K562 (cell line): ENCODE measurements around the gene EFNA2. TPM values are rescaled to one million over a fixed set of nuclear protein-coding genes. Genes with fewer than 3 reads are reported as not detected.
A peak's percentile ranks its signal among the peaks of the same experiment; 100 is the strongest.

Source experiments
- ARID1B ChIP-seq: fragments of 450-650 bp; IDR thresholded peaks from 2 replicates; pipeline ENCODE4 v1.6.1; 2016; ENCODE audit warnings: antibody characterized with exemption, mild to moderate bottlenecking, inconsistent platforms
- CHD2 ChIP-seq: IDR thresholded peaks from 2 replicates; pipeline ENCODE4 v1.6.1; 2011; ENCODE audit warnings: low read depth, low read length
- ELF1 ChIP-seq: fragments of 200-800 bp; sonication (Bioruptor generic); IDR thresholded peaks from 2 replicates; pipeline ENCODE4 v1.6.1; 2016; ENCODE audit warnings: missing genetic modification characterization, missing compliant biosample characterization
- MAFG ChIP-seq: fragments of 450-650 bp; conservative IDR thresholded peaks from 2 replicates; pipeline ENCODE4 v1.6.1; 2016; ENCODE audit warnings: missing genetic modification characterization, missing compliant biosample characterization
- POLR3G ChIP-seq: IDR thresholded peaks from 2 replicates; pipeline ENCODE4 v1.6.1; 2011; ENCODE audit not compliant: insufficient read length, insufficient replicate concordance; ENCODE audit errors: extremely low read depth
- SMARCB1 ChIP-seq: IDR thresholded peaks from 2 replicates; pipeline ENCODE4 v1.6.1; 2011; ENCODE audit warnings: improper control_type of control experiment, low read depth; ENCODE audit not compliant: insufficient read length
- SOX6 ChIP-seq: fragments of 450-650 bp; IDR thresholded peaks from 2 replicates; pipeline ENCODE4 v1.6.1; 2014; ENCODE audit warnings: mild to moderate bottlenecking
- TBL1XR1 ChIP-seq, 2 experiments: IDR thresholded peaks; 2 replicates each; pipeline ENCODE4 v1.6.1; 2012; ENCODE audit warnings: improper control_type of control experiment in 2 of 2, low read length in 2 of 2, mild to moderate bottlenecking in 1 of 2
- ZBTB1 ChIP-seq: sonication (generic); formaldehyde crosslinking; IDR thresholded peaks from 2 replicates; pipeline ENCODE4 v1.8.1; 2023; ENCODE audit warnings: missing genetic modification reagents, low read depth, mild to moderate bottlenecking, borderline replicate concordance
- ZNF431 ChIP-seq: sonication (generic); formaldehyde crosslinking; IDR thresholded peaks from 2 replicates; pipeline ENCODE4 v1.8.0; 2022; ENCODE audit warnings: mild to moderate bottlenecking, missing genetic modification reagents
- ZNF668 ChIP-seq: fragments of 250-450 bp; sonication (Bioruptor Pico); IDR thresholded peaks from 2 replicates; pipeline ENCODE4 v1.8.0; 2022; ENCODE audit warnings: mild to moderate bottlenecking, inconsistent platforms
- polyA plus RNA-seq, 8 experiments: library from polyadenylated mRNA; depleted of rRNA in 4 of 8; stranded (reverse) in 5 of 8; unstranded in 3 of 8; fragments of >200 nt; fragmentation: Nextera tagmentation in 2 of 8; fragmentation: Illumina TruSeq in 1 of 8; extraction: Ambion mirVana in 2 of 8; extraction: Trizol in 1 of 8; gene quantifications; 2 replicates each; pipeline versions ENCODE4 v1.2.1 to v1.2.3, GENCODE V29; 2011 to 2014; ENCODE audit warnings: inconsistent platforms in 1 of 8, missing spikeins in 1 of 8
- total RNA-seq, 7 experiments: library from RNA; depleted of rRNA in 6 of 7; stranded (reverse); fragments of >200 nt in 6 of 7; fragmentation: Illumina TruSeq in 2 of 7; extraction: Trizol in 2 of 7; gene quantifications; 2 replicates each; pipeline versions ENCODE4 v1.2.1 to v1.2.3, GENCODE V29; 2011 to 2021; ENCODE audit warnings: low replicate concordance in 1 of 7
- TF ChIP-seq, protein P1 (sequence below): sonication (generic); formaldehyde crosslinking; IDR thresholded peaks from 2 replicates; pipeline ENCODE4 v1.8.1; 2022; ENCODE audit warnings: missing genetic modification reagents
- TF ChIP-seq, protein P2 (sequence below): IDR thresholded peaks from 3 replicates; pipeline ENCODE4 v1.6.1; 2011; ENCODE audit warnings: borderline replicate concordance, mild to moderate bottlenecking, moderate library complexity; ENCODE audit not compliant: insufficient read length; ENCODE audit errors: extremely low read depth
- TF ChIP-seq, protein P3 (sequence below): fragments of 250-450 bp; sonication (Bioruptor Pico); IDR thresholded peaks from 2 replicates; pipeline ENCODE4 v1.5.0; 2021
- TF ChIP-seq, protein P4 (sequence below): sonication (generic); formaldehyde crosslinking; IDR thresholded peaks from 2 replicates; pipeline ENCODE4 v1.8.0; 2023; ENCODE audit warnings: mild to moderate bottlenecking, missing genetic modification reagents
- TF ChIP-seq, protein P5 (sequence below): fragments of 450-650 bp; IDR thresholded peaks from 2 replicates; pipeline ENCODE4 v1.6.1; 2016; ENCODE audit warnings: antibody characterized with exemption

The EFNA2 gene
- total and polyA plus RNA-seq, 9 of the 15 experiments (the other 6 are each of a cell fraction or from before 2014, with no cell fraction given), result 0.11 to 0.44 (median 0.15) TPM; not detected in 6

DNA sequence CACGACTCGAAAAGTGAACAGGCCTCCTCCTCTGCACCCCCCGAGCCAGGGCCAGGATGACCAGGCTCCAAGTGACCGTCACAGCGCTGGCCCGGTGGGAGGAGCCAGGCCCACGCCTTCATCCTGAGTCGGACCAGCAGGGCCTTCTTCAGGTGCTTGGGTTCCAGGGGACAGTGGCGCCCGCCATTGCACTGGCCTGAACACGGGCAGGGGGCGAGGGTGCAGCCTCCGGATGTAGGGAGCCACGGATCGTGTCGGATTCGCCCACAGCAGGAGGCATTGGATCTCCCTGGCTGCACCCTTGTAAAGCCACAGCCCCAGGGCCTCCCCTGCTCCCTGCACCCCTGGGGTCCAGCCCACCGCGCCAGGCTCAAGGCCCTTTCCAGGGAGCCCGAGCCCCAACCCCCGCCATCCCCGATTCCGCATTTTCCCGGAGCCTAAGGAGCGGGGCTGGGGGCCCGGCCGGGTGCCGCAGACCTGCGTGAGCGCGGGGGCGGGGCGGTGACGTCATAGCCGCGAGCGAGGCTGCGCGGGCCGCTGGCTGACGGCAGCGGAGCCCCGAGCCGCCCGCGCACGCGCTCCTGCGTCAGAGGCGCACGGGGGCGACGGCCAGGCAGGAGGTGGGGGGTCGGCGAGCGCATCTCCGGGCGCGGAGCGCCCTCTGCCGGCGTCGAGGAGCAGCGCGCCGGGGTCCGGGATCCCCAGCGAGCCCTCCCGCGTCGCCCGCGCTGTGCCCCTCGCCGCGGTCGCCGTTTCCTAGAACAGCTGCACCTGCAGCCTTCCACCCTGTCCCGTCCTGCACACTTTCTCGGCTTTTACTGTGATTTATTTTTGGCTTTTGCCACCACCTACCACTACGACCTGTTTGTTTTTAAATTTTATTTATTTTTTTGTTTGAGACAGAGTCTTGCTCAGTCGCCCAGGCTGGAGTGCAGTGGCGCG, 45.6 kb upstream of the EFNA2 start (continued):
- TF ChIP-seq SMARCB1, result no peak
- no peak for TF ChIP-seq SOX6
- no peak for TF ChIP-seq ELF1 (tag)
- TF ChIP-seq CHD2, result peak; percentile 41
- no peak for TF ChIP-seq POLR3G
- TF ChIP-seq, protein P1, sequence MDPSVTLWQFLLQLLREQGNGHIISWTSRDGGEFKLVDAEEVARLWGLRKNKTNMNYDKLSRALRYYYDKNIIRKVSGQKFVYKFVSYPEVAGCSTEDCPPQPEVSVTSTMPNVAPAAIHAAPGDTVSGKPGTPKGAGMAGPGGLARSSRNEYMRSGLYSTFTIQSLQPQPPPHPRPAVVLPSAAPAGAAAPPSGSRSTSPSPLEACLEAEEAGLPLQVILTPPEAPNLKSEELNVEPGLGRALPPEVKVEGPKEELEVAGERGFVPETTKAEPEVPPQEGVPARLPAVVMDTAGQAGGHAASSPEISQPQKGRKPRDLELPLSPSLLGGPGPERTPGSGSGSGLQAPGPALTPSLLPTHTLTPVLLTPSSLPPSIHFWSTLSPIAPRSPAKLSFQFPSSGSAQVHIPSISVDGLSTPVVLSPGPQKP, result no peak
- TF ChIP-seq, protein P2, sequence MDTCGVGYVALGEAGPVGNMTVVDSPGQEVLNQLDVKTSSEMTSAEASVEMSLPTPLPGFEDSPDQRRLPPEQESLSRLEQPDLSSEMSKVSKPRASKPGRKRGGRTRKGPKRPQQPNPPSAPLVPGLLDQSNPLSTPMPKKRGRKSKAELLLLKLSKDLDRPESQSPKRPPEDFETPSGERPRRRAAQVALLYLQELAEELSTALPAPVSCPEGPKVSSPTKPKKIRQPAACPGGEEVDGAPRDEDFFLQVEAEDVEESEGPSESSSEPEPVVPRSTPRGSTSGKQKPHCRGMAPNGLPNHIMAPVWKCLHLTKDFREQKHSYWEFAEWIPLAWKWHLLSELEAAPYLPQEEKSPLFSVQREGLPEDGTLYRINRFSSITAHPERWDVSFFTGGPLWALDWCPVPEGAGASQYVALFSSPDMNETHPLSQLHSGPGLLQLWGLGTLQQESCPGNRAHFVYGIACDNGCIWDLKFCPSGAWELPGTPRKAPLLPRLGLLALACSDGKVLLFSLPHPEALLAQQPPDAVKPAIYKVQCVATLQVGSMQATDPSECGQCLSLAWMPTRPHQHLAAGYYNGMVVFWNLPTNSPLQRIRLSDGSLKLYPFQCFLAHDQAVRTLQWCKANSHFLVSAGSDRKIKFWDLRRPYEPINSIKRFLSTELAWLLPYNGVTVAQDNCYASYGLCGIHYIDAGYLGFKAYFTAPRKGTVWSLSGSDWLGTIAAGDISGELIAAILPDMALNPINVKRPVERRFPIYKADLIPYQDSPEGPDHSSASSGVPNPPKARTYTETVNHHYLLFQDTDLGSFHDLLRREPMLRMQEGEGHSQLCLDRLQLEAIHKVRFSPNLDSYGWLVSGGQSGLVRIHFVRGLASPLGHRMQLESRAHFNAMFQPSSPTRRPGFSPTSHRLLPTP, result no peak
- TF ChIP-seq ARID1B, result no peak
- TF ChIP-seq MAFG (tag), result no peak
- TF ChIP-seq, protein P3, sequence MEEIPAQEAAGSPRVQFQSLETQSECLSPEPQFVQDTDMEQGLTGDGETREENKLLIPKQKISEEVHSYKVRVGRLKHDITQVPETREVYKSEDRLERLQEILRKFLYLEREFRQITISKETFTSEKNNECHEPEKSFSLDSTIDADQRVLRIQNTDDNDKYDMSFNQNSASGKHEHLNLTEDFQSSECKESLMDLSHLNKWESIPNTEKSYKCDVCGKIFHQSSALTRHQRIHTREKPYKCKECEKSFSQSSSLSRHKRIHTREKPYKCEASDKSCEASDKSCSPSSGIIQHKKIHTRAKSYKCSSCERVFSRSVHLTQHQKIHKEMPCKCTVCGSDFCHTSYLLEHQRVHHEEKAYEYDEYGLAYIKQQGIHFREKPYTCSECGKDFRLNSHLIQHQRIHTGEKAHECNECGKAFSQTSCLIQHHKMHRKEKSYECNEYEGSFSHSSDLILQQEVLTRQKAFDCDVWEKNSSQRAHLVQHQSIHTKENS, result no peak
- no peak for TF ChIP-seq ZNF668 (CRISPR knock-in tag)
- TF ChIP-seq, protein P4, sequence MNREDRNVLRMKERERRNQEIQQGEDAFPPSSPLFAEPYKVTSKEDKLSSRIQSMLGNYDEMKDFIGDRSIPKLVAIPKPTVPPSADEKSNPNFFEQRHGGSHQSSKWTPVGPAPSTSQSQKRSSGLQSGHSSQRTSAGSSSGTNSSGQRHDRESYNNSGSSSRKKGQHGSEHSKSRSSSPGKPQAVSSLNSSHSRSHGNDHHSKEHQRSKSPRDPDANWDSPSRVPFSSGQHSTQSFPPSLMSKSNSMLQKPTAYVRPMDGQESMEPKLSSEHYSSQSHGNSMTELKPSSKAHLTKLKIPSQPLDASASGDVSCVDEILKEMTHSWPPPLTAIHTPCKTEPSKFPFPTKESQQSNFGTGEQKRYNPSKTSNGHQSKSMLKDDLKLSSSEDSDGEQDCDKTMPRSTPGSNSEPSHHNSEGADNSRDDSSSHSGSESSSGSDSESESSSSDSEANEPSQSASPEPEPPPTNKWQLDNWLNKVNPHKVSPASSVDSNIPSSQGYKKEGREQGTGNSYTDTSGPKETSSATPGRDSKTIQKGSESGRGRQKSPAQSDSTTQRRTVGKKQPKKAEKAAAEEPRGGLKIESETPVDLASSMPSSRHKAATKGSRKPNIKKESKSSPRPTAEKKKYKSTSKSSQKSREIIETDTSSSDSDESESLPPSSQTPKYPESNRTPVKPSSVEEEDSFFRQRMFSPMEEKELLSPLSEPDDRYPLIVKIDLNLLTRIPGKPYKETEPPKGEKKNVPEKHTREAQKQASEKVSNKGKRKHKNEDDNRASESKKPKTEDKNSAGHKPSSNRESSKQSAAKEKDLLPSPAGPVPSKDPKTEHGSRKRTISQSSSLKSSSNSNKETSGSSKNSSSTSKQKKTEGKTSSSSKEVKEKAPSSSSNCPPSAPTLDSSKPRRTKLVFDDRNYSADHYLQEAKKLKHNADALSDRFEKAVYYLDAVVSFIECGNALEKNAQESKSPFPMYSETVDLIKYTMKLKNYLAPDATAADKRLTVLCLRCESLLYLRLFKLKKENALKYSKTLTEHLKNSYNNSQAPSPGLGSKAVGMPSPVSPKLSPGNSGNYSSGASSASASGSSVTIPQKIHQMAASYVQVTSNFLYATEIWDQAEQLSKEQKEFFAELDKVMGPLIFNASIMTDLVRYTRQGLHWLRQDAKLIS (CRISPR knock-in tag), result no peak
- TF ChIP-seq, protein P5, sequence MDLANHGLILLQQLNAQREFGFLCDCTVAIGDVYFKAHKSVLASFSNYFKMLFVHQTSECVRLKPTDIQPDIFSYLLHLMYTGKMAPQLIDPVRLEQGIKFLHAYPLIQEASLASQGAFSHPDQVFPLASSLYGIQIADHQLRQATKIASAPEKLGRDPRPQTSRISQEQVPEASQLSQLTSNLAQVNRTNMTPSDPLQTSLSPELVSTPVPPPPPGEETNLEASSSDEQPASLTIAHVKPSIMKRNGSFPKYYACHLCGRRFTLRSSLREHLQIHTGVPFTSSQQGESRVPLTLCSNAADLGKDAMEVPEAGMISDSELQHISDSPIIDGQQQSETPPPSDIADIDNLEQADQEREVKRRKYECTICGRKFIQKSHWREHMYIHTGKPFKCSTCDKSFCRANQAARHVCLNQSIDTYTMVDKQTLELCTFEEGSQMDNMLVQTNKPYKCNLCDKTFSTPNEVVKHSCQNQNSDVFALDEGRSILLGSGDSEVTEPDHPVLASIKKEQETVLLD, result no peak; the same call in 1 of the 2 replicates
- no peak for TF ChIP-seq ZBTB1
- peak; percentile 61 to 67; a peak in 2 of 4 replicates for TF ChIP-seq TBL1XR1 (IDR thresholded peaks at IDR 0.05; ENCODE audit: low read length in 2 of 2)
- TF ChIP-seq ZNF431, result no peak
